Spleen (tissue), 11 donors: Measurements from ENCODE around the gene KAT6B. TPM values are rescaled to one million over a fixed set of nuclear protein-coding genes. Genes with fewer than 3 reads are reported as not detected.

Experiments used
- DNase-seq: peaks from one replicate; pipeline ENCODE4 v3.0.0-alpha.2; 2020
- H3K27ac ChIP-seq, 8 donors: fragments of 200-600 bp; sonication (generic) in 7 of 8; 1 replicate in 4 of 8; 2 replicates in 4 of 8; pipeline versions ENCODE4 v1.5.0 to v1.8.0; 2016 to 2021; ENCODE audit warnings: inconsistent platforms in 4 of 8, mild to moderate bottlenecking in 4 of 8, moderate library complexity in 1 of 8
- H3K27me3 ChIP-seq, 7 donors: fragments of 200-600 bp; sonication (generic) in 6 of 7; replicated peaks in 1 of 7; 1 replicate in 4 of 7; 2 replicates in 3 of 7; pipeline versions ENCODE4 v1.5.0 to v1.8.0; 2016 to 2021; ENCODE audit warnings: inconsistent platforms in 3 of 7, mild to moderate bottlenecking in 1 of 7
- H3K36me3 ChIP-seq, 6 donors: fragments of 200-600 bp; sonication (generic) in 5 of 6; 1 replicate in 4 of 6; 2 replicates in 2 of 6; pipeline versions ENCODE4 v1.5.0 to v1.8.0; 2016 to 2021; ENCODE audit warnings: inconsistent platforms in 2 of 6
- H3K4me1 ChIP-seq, 6 donors: fragments of 200-600 bp; sonication (generic) in 5 of 6; 1 replicate in 3 of 6; 2 replicates in 3 of 6; pipeline versions ENCODE4 v1.5.0 to v1.8.0; 2016 to 2021; ENCODE audit warnings: inconsistent platforms in 3 of 6
- H3K4me3 ChIP-seq, 8 donors: fragments of 200-600 bp; sonication (generic) in 7 of 8; 1 replicate in 4 of 8; 2 replicates in 4 of 8; pipeline versions ENCODE4 v1.5.0 to v1.8.0; 2016 to 2021; ENCODE audit warnings: inconsistent platforms in 4 of 8, mild to moderate bottlenecking in 4 of 8, moderate library complexity in 2 of 8
- H3K9me3 ChIP-seq, 8 donors: fragments of 200-600 bp; sonication (generic) in 7 of 8; 1 replicate in 4 of 8; 2 replicates in 4 of 8; pipeline versions ENCODE4 v1.5.0 to v1.8.0; 2016 to 2021; ENCODE audit warnings: inconsistent platforms in 4 of 8
- CTCF ChIP-seq, 11 experiments: fragments of 200-600 bp in 7 of 11; fragments of 450-650 bp in 4 of 11; sonication (generic) in 4 of 11; IDR thresholded peaks in 8 of 11; conservative IDR thresholded peaks in 3 of 11; 1 replicate in 7 of 11; 2 replicates in 4 of 11; pipeline versions ENCODE4 v1.4.0 to v1.8.0; 2016 to 2021; ENCODE audit warnings: antibody characterized with exemption in 11 of 11, inconsistent platforms in 4 of 11, mild to moderate bottlenecking in 1 of 11
- POLR2A ChIP-seq, 3 donors: fragments of 450-650 bp; IDR thresholded peaks; one replicate each; pipeline ENCODE4 v1.5.1; 2017; ENCODE audit warnings: antibody characterized with exemption in 3 of 3, mild to moderate bottlenecking in 1 of 3
- POLR2AphosphoS5 ChIP-seq, 3 donors: sonication (generic); formaldehyde crosslinking; IDR thresholded peaks; one replicate each; pipeline ENCODE4 v1.5.1; 2017; ENCODE audit warnings: antibody characterized with exemption in 3 of 3
- WGBS, 5 donors: extraction: QIAGEN DNeasy Blood & Tissue Kit in 3 of 5; methylation state at CpG; one replicate each; pipeline versions ENCODE4 v1.1.5 to v1.1.7; 2013 to 2018; 5-methylcytosine and 5-hydroxymethylcytosine counted together
- intact Hi-C: fragments of 100-400 bp; cut with DNase I; formaldehyde crosslinking; loops from one replicate; pipeline ENCODE4 v1.15.0; 2023; ENCODE audit warnings: low total_unique reads
- polyA plus RNA-seq, 3 donors: library from polyadenylated mRNA; stranded (reverse); fragments of 200-250 nt; gene quantifications; one replicate each; pipeline ENCODE4 v1.2.1, GENCODE V29; 2013
- total RNA-seq, 7 donors: library from RNA; depleted of rRNA in 3 of 7; stranded (reverse); fragments of >200 nt in 3 of 7; fragmentation: NEBNext Ultra II Directional in 4 of 7; extraction: Animal tissue kit (Norgen Biotek cat#: 25700) in 4 of 7; gene quantifications; one replicate each; pipeline versions ENCODE4 v1.1.0 to v1.2.1, GENCODE V29; 2016 to 2021
- donor health status: healthy with polysubstance abuse.
- donor health status: DM: no; HTN: no; CAD: no; lungs with moderate emphysema.
- donor health status: DM: no; HTN: no; CAD: no.
- donor health status: Bipolar disorder and iron deficiency.
- donor health status: healthy.
- donor health status: DM: no; HTN: no; CAD: no.
- donor health status: DM: yes; HTN: yes; CAD: no.

The KAT6B gene
- total and polyA plus RNA-seq, 10 donors = 2.9 to 61.0 (median 46.0) TPM

DNA sequence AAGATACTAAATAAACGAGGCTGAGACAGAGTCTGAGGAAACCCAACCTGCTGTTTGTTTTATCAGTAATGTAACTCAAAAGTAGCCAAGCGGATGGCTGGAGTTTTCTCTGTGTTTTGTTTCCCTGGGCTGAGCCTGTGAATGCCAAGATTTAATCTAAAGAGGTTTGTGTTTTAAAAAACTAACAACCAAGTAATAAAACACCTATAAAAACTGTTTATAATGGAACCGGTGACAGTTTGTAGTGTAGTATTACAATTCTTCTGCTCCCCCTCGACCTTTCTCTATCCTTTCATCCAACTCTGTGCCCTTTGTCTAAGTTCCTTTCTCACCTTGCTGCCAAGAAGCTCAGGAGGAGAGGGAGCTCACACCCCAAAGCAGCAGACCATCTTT lies 2.6 kb upstream of the KAT6B start:
- 62 to 70% (median 63%) methylated on average over 4 of the region's 4 CpGs for WGBS, 5 donors
- TF ChIP-seq POLR2A (IDR thresholded peaks at IDR 0.05) (no peak), POLR2AphosphoS5 (IDR thresholded peaks at IDR 0.05) (no peak), CTCF (IDR thresholded peaks at IDR 0.05 in 8 of 11, conservative IDR thresholded peaks at IDR 0.05 in 3 of 11) (no peak)
- H3K4me1 ChIP-seq = peaks cover 18 to 51% (median 27%) of the 10 kb centered on the region in 6 donors
- H3K27me3 ChIP-seq = no peaks in the 10 kb centered on the region
- no peak for DNase-seq
- H3K9me3 ChIP-seq = no peaks in the 10 kb centered on the region
- no peaks in the 10 kb centered on the region for H3K36me3 ChIP-seq
- intact Hi-C loops = no loop called here
- no peak overlapping the region for H3K4me3 ChIP-seq
- H3K27ac ChIP-seq = peak overlapping the region in 4 of 8 donors; percentile 84 to 100 (median 100)

DNA sequence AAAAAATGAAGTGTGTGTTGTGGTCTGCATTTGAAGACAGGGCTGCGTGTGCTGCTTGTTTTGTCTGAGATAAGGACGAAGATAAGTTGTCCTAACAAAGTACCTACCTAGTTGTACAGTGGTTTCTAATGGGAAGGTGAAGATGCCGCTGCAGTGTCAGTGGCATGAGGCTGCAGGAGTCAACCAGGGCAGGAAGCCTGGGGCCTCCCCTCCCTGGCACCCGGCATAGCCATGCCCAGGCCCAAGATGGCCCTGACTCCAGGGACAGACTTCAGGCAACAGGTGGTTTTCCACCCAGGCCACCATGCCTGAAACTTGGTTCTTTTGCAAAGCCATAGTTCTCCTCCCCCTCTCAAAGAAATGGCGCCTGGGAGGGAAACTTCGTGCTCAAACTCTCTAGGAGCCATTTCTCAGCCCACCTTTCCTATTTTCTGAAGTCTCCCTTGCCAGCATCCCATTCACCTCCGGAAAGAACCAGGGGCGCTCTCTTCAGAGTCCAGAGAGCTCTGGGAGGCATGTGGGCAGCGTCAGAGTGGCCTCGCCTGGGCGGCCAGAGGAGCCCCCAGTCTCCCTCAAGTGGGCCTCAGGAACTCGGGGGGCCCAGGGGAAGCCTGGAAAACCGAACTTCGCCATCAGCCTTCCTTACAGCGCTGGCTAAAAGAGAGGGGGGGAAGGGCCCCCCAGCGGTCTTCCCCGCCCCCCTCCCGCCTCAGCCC lies 2.1 kb upstream of the KAT6B start:
- Histone ChIP-seq H3K27me3 (no peaks in the 10 kb centered on the region), H3K36me3 (no peaks in the 10 kb centered on the region), H3K4me3 (peak overlapping the region; percentile 93 to 100 (median 97)), H3K9me3 (no peaks in the 10 kb centered on the region), H3K27ac (peak overlapping the region; percentile 71 to 100 (median 89)), H3K4me1 (peaks cover 20 to 57% (median 32%) of the 10 kb centered on the region in 6 donors)
- TF ChIP-seq POLR2AphosphoS5 (IDR thresholded peaks at IDR 0.05) = peak in 1 of 3 donors; percentile 24
- TF ChIP-seq CTCF (IDR thresholded peaks at IDR 0.05 in 8 of 11, conservative IDR thresholded peaks at IDR 0.05 in 3 of 11) = no peak
- intact Hi-C loops = no loop called here
- WGBS, 5 donors = 21 to 29% (median 24%) methylated on average over 16 to 18 of the region's 18 CpGs
- DNase-seq = peak; percentile 85

DNA sequence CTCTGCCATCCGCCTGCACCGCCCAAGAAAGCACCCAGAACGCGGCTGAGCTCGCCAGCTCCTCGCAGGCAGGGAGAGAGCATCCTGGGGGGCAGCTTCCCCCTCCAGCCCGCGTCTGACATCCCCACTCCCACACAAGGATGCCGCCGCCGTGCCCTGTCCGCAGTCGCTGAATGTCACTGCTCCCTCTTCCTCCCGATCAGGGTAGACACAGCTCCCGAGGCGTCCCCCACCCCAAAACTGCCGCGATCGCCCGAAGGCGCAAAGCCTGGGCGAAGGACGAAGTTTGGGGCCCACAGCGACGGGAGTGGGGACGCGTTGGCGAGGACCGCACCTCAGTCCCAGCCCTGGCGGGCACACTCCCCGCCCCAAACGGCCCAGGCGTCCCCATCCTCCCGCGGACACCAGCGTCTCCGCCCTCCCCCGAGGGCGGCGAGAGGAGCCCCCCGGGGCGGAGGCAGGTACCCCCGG lies 1.5 kb upstream of the KAT6B start:
- Histone ChIP-seq H3K4me1 (peaks cover 20 to 63% (median 38%) of the 10 kb centered on the region in 6 donors), H3K4me3 (peak overlapping the region; percentile 93 to 100 (median 97)), H3K27me3 (no peaks in the 10 kb centered on the region), H3K9me3 (no peaks in the 10 kb centered on the region), H3K36me3 (no peaks in the 10 kb centered on the region), H3K27ac (peak overlapping the region; percentile 71 to 100 (median 89))
- TF ChIP-seq POLR2AphosphoS5 (IDR thresholded peaks at IDR 0.05) = peak in 1 of 3 donors; percentile 66
- TF ChIP-seq POLR2A (IDR thresholded peaks at IDR 0.05) = no peak
- peak; percentile 93 for DNase-seq
- WGBS, 5 donors = 0 to 7% (median 0%) methylated on average over 19 to 43 of the region's 43 CpGs
- intact Hi-C loops = no loop called here

DNA sequence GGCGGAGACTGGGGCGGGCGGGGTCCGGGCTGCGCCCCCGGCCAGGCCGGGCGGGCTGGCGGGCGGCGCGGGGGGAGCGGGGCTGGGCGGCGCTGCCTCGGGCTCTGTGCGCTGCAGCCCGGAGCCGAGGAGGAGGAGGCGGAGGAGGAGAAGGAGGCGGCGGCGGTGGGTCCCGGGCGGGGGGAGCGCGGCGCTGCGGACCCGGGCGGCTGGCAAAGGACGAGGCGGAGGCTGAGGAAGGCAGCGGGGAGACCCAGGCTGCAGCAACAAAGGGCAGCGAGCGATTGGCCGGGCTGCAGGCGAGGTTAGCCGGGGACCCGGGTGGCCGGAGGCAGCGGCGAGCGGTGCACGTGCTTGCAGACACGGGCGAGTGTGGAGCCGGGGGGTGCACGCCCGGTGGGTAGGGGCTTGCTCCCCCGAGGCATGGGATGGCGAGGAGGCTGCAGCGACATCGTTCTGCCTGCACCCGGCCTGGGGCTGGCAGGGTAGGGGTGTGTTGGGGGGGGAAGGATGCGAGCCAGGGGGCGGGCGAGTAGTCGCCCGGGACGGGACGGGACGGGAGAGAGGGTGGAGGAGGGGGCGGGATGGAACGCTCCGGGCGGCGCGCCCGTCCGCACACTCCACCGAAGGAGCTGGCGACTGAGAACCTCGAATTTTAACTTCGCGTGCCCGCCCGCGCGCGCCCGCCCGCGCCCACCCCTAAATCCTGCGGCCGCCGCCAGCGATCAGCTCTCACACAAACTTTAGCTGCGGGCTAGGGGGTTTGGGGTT lies 844 bp upstream of the KAT6B start:
- peak in 1 of 3 donors; percentile 21 for TF ChIP-seq POLR2A (IDR thresholded peaks at IDR 0.05)
- TF ChIP-seq CTCF (IDR thresholded peaks at IDR 0.05 in 8 of 11, conservative IDR thresholded peaks at IDR 0.05 in 3 of 11) = peak in 1 of 11 experiments; percentile 22
- TF ChIP-seq POLR2AphosphoS5 (IDR thresholded peaks at IDR 0.05) = peak in 2 of 3 donors; percentile 2 to 74
- H3K36me3 ChIP-seq = no peaks in the 10 kb centered on the region
- peak overlapping the region; percentile 93 to 100 (median 97) for H3K4me3 ChIP-seq
- DNase-seq = peak; percentile 96
- peak overlapping the region; percentile 78 to 100 (median 89) for H3K27ac ChIP-seq
- H3K9me3 ChIP-seq = no peaks in the 10 kb centered on the region
- intact Hi-C loops = no loop called here
- peaks cover 24 to 67% (median 41%) of the 10 kb centered on the region in 6 donors for H3K4me1 ChIP-seq
- 0 to 1% (median 0%) methylated on average over 49 to 89 of the region's 89 CpGs for WGBS, 5 donors
- no peaks in the 10 kb centered on the region for H3K27me3 ChIP-seq
